AG10803 (cell line): Measurements from ENCODE around the gene TXNDC11.

Experiments
- DNase-seq: peaks from one replicate; pipeline ENCODE4 v3.0.0; 2010; ENCODE audit warnings: low read depth
- H3K4me3 ChIP-seq: 2 replicates; pipeline ENCODE4 v1.5.1; 2011; ENCODE audit warnings: mild to moderate bottlenecking, low read length, control low read depth
- TF ChIP-seq, protein P1 (sequence below): conservative IDR thresholded peaks from 2 replicates; pipeline ENCODE4 v1.5.1; 2011; ENCODE audit warnings: mild to moderate bottlenecking, low read length, control low read depth, inconsistent platforms

TXNDC11 gene

GRCh38 chr16:11630768-11631056 is 111.9 kb downstream of the TXNDC11 start:
- no peak overlapping the region for H3K4me3 ChIP-seq
- DNase-seq: no peak
- TF ChIP-seq, protein P1, sequence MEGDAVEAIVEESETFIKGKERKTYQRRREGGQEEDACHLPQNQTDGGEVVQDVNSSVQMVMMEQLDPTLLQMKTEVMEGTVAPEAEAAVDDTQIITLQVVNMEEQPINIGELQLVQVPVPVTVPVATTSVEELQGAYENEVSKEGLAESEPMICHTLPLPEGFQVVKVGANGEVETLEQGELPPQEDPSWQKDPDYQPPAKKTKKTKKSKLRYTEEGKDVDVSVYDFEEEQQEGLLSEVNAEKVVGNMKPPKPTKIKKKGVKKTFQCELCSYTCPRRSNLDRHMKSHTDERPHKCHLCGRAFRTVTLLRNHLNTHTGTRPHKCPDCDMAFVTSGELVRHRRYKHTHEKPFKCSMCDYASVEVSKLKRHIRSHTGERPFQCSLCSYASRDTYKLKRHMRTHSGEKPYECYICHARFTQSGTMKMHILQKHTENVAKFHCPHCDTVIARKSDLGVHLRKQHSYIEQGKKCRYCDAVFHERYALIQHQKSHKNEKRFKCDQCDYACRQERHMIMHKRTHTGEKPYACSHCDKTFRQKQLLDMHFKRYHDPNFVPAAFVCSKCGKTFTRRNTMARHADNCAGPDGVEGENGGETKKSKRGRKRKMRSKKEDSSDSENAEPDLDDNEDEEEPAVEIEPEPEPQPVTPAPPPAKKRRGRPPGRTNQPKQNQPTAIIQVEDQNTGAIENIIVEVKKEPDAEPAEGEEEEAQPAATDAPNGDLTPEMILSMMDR: no peak

GRCh38 chr16:11630046-11630767 is 112.5 kb downstream of the TXNDC11 start:
- DNase-seq: no peak
- no peak overlapping the region for H3K4me3 ChIP-seq
- TF ChIP-seq, protein P1: no peak
